ENCODE measurements around the gene OOSP4A. TPM values are rescaled to one million over a fixed set of nuclear protein-coding genes. Genes with fewer than 3 reads are reported as not detected.

OOSP4A gene
- 0.33 TPM for polyA plus RNA-seq (ENCODE audit: insufficient read length)
- long read RNA-seq, donor 1, result 0 reads
- long read RNA-seq, donor 2, result 0 reads
- long read RNA-seq, donor 3, result 0 reads
- long read RNA-seq, donor 4, result 0 reads
- long read RNA-seq, donor 5, result 0 reads
- long read RNA-seq, donor 6, result 0 reads
- long read RNA-seq, donor 7, result 0 reads
- long read RNA-seq, donor 8, result 0 reads

GRCh38 chr11:59963733-59964132, at the start of gene OOSP4A:
Gene OOSP4A (plus strand): TSS chr11:59964033. CDS start chr11:59964033, 0 bp downstream.
- no peak for DNase-seq

DNA sequence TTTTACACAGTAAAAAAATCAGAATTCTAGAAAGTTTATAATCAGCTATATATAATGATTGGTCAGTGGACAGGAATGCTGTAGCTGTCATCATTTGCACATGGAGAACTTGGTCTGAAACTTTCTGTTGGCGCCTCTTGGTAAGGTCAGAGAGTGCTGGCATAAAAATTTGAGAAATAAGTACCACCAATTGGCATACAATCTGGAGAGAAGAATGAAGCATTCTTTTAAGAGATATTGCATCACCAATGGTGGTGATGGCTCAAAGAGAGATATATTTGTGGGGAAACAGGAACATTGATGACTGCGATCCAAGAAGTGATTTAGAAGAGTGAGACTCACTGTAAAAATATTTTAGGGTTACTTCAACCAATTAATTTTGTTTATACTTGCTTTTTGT, 45.4 kb upstream of the OOSP4A start:
- no peak for DNase-seq

- no peak for DNase-seq
These were observed 44.7 kb upstream of the OOSP4A start for GRCh38 chr11:59918987-59919589.

- DNase-seq, result no peak
These were observed 40.0 kb upstream of the OOSP4A start for GRCh38 chr11:59923813-59924212.

DNA sequence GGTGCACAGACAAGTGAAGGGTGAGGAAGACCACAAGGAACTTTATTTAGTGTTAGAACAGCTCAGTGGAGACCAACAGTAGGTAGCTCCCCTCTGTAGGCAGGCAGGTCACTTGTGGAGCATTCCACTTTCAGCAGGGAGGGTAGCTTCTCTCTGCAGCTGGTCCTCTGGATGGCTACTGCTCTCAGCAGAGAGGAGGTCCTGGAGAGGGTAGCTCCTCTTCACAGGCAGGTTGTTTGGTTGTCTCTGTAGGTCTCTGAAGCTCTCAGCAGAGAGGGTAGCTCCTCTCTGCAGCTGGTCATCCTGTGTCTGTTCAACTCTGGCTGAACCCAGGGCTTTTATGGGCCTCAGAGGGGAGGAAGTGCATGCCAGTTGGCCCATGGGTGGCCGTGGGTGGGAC, 32.1 kb upstream of the OOSP4A start:
- DNase-seq, result no peak

DNA sequence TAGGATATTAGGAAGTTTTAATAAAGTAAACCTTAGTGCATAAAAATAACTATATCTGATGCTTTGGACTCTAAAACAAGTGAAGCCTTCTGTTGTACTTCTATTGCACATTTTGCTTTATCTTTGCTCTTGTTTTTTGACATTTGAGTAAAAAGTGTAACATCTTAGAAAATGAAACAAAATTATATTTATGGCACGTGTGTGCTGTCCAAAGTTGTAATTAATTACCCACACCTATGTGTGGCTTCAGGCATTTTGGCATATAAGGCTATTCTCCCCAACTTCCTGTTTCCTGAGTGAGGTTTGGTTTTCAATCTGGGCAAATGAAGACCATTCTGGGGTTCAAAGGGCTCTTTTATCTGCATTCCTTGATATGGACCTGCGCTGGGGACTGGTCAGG, 25.7 kb upstream of the OOSP4A start, which contains the start of gene OOSP1:
Gene OOSP1 (plus strand): TSS at position 301 of the 400 bp plus-strand sequence. CDS start 23 bp downstream, at position 324.
- DNase-seq, result no peak

GRCh38 chr11:59938718-59939117, 25.1 kb upstream of the OOSP4A start:
- DNase-seq, result no peak

GRCh38 chr11:59939482-59939881, 24.4 kb upstream of the OOSP4A start:
- DNase-seq, result no peak

DNA sequence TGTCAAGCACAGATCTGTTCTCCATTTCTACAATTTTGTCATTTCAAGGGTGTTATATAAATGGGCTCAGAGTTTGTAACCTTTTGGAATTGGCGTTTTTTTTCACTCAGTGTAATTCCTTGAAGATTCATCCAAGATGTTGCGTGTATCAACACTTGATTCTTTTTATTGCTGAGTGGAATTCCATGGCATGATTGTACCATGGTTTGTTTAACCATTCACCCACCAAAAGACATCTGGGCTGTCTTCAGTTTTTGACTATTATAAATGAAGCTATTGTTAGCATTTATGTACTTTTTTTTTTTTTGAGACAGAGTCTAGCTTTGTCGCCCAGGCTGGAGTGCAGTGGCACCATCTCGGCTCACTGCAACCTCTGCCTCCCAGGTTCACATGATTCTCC, 22.7 kb upstream of the OOSP4A start:
- DNase-seq, result no peak

GRCh38 chr11:59943997-59944714, 19.7 kb upstream of the OOSP4A start:
- DNase-seq, result no peak

DNA sequence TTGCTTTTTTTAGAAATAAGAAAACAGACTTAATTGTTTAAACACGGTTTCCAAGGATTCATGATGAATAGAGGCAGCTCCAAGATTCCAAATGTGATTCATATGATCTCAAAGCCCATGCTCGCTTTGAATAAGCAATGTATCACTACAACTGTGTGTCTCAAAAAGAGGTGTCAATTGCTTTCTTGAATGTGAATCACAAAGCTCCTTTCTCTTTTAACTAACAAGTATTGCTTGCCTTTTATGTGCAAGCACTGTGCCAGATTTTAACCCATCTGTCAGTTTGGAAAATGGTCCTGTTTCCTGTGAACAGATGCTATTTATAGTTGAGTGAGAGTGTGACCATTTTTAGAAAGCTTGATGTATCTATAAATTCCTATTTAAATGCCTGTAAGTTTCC, 19.1 kb upstream of the OOSP4A start:
- DNase-seq, result no peak

GRCh38 chr11:59953463-59954218, 10.2 kb upstream of the OOSP4A start:
- DNase-seq, result no peak

DNA sequence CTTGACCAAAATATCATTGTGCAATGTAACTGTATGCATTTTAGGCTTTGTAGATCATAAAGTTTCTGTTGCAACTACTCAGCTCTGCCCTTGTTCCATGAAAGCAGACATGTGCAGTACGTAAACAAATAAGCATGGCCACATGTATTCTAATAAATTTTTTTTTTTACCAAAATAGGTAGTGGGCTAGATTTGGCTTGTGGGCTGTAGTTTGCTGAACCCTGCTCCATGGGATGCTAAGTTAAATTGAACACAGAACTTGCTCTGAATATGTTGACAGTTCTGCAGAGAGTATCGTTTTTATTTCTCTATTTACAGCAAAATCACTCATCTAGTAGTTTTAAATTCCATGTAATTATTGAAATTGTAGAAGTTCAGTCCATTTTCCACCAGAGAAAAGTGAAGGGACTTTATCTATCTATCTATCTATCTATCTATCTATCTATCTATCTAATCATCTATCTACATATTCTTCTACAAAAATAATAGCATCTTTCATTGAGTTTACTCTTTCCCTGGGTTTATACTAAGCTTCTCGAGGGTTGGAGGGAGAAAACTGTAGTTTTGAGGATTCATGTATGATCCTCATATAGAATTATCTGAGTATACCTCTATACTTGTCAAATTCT, 9.5 kb upstream of the OOSP4A start:
- DNase-seq, result no peak

DNA sequence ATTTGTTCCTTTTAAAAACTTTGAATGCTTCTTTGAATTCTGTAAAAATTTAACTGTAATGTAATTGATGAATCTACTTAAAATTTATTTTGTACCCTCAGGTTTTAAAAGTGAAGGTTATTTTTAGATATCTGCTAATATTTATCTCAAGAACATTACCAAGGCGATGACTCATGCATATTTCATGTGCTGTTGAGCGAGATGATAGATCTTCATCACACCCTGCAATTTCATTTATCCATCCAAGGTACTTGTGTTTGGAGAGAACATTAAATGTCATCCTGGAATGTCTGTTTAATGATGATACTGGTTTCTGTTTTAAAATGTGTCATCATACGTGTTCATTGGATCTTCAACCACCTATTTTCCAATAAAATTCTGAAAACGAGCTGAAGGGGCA, 6.7 kb upstream of the OOSP4A start:
- no peak for DNase-seq

- DNase-seq, result no peak
These were observed 3.1 kb upstream of the OOSP4A start for GRCh38 chr11:59960502-59961381.

DNA sequence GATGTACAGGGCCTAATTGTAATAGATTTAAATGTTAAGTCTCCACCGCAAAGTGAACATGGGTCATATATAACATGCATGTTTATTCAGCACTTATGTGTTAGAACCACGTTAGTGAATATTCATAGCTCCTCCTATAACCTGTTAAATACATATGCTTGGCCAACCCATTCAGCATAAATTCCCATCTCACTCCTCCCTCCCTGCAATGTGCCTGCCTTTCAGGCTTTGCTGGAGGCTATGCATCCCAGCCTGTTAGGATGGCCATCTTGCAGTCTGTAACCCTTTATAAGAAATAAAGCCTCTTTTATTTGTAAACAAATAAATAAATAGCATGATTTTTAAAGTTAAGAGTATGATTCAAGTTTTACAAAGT, 1.7 kb upstream of the OOSP4A start:
- no peak for DNase-seq

- no peak for DNase-seq
These were observed 1.6 kb downstream of the OOSP4A start for GRCh38 chr11:59965424-59965823.

DNA sequence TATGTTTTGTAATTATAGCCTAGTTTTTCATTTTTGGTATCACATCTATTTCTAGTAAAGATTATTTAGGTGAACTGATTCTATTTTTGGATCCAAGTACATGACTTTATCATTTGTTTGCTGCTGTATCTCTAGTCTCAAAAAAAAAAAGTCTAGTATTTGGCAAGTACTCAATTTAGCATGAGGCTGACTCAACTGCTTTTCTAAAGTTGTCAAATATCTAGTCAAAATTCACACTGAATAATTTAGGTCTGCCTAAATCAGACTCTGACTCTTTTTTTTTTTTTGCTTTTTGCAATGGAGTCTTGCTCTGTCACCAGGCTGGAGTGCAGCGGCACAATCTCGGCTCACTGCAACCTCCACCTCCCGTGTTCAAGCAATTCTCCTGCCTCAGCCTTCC, 2.4 kb downstream of the OOSP4A start:
- DNase-seq, result no peak

GRCh38 chr11:59967677-59968394, 4.0 kb downstream of the OOSP4A start:
- DNase-seq, result no peak

DNA sequence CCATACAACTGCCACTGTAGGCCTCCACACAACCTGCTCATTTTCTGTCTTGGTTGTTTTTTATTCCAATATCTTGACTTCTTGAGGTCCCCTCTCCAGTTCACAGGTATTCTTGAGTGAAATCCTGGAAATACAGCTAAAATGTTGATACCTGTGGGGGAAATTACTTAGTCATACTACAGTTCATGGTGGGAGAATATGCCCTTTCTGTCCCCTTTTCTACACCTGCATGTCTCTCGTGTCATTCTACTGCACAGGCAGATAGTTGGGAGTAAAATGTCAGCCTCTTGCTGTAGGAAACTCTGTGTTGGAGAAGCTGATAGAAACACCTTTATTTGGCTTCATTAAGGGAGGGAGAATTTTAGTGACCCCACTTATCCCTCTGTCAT, 4.6 kb downstream of the OOSP4A start:
- DNase-seq, result no peak

GRCh38 chr11:59973097-59973496, 9.3 kb downstream of the OOSP4A start:
- DNase-seq, result no peak
